ENCODE data around the gene JMJD1C.

Gene JMJD1C

DNA sequence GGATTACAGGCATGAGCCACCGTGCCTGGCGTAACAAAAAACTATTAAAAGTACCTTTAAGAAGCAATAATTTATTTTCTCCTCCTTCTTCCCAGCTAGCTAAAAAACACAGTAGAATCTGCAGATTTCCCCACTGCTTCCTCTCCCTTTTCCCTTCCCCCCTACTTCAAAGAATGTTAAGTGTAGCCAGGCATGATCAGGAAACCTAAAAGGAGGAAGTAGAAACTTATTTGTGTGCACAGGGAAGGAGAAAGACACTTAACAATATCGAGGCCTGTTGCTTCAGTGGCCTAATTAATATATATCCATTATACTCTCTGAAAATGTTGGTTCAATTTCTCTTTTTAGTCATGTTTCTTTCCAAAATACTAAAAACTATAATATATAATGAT is 204.9 kb downstream of the JMJD1C start:
- ChIA-PET CTCF (no interaction called here), POLR2A (no interaction called here)
- TF ChIP-seq ZNF404 (tag by site-specific recombination; IDR thresholded peaks at IDR 0.05) (no peak), ZNF830 (tag by site-specific recombination; IDR thresholded peaks at IDR 0.05; ENCODE audit: low read depth) (no peak), ZNF555 (tag by site-specific recombination; conservative IDR thresholded peaks at IDR 0.05) (no peak), ZNF585B (tag by site-specific recombination; IDR thresholded peaks at IDR 0.05) (no peak), ZNF768 (tag by site-specific recombination; IDR thresholded peaks at IDR 0.05) (no peak), ZFP41 (tag by site-specific recombination; IDR thresholded peaks at IDR 0.05; ENCODE audit: borderline replicate concordance) (no peak), ZNF510 (tag by site-specific recombination; IDR thresholded peaks at IDR 0.05; ENCODE audit: insufficient replicate concordance) (no peak), ZNF138 (tag by site-specific recombination; IDR thresholded peaks at IDR 0.05; ENCODE audit: borderline replicate concordance) (no peak), ZNF561 (tag by site-specific recombination; IDR thresholded peaks at IDR 0.05; ENCODE audit: borderline replicate concordance) (no peak), ZNF350 (tag by site-specific recombination; IDR thresholded peaks at IDR 0.05) (no peak), ZNF623 (tag by site-specific recombination; IDR thresholded peaks at IDR 0.05) (no peak)
- TF ChIP-seq, protein P1, sequence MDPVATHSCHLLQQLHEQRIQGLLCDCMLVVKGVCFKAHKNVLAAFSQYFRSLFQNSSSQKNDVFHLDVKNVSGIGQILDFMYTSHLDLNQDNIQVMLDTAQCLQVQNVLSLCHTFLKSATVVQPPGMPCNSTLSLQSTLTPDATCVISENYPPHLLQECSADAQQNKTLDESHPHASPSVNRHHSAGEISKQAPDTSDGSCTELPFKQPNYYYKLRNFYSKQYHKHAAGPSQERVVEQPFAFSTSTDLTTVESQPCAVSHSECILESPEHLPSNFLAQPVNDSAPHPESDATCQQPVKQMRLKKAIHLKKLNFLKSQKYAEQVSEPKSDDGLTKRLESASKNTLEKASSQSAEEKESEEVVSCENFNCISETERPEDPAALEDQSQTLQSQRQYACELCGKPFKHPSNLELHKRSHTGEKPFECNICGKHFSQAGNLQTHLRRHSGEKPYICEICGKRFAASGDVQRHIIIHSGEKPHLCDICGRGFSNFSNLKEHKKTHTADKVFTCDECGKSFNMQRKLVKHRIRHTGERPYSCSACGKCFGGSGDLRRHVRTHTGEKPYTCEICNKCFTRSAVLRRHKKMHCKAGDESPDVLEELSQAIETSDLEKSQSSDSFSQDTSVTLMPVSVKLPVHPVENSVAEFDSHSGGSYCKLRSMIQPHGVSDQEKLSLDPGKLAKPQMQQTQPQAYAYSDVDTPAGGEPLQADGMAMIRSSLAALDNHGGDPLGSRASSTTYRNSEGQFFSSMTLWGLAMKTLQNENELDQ (tag by site-specific recombination; IDR thresholded peaks at IDR 0.05; ENCODE audit: low read depth) = no peak
- TF ChIP-seq, protein P2, sequence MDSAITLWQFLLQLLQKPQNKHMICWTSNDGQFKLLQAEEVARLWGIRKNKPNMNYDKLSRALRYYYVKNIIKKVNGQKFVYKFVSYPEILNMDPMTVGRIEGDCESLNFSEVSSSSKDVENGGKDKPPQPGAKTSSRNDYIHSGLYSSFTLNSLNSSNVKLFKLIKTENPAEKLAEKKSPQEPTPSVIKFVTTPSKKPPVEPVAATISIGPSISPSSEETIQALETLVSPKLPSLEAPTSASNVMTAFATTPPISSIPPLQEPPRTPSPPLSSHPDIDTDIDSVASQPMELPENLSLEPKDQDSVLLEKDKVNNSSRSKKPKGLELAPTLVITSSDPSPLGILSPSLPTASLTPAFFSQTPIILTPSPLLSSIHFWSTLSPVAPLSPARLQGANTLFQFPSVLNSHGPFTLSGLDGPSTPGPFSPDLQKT (IDR thresholded peaks at IDR 0.05; ENCODE audit: borderline replicate concordance, low read depth, low read length) = no peak
- TF ChIP-seq, protein P3, sequence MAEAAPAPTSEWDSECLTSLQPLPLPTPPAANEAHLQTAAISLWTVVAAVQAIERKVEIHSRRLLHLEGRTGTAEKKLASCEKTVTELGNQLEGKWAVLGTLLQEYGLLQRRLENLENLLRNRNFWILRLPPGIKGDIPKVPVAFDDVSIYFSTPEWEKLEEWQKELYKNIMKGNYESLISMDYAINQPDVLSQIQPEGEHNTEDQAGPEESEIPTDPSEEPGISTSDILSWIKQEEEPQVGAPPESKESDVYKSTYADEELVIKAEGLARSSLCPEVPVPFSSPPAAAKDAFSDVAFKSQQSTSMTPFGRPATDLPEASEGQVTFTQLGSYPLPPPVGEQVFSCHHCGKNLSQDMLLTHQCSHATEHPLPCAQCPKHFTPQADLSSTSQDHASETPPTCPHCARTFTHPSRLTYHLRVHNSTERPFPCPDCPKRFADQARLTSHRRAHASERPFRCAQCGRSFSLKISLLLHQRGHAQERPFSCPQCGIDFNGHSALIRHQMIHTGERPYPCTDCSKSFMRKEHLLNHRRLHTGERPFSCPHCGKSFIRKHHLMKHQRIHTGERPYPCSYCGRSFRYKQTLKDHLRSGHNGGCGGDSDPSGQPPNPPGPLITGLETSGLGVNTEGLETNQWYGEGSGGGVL (tag by site-specific recombination; IDR thresholded peaks at IDR 0.05) = no peak
- TF ChIP-seq, protein P4, sequence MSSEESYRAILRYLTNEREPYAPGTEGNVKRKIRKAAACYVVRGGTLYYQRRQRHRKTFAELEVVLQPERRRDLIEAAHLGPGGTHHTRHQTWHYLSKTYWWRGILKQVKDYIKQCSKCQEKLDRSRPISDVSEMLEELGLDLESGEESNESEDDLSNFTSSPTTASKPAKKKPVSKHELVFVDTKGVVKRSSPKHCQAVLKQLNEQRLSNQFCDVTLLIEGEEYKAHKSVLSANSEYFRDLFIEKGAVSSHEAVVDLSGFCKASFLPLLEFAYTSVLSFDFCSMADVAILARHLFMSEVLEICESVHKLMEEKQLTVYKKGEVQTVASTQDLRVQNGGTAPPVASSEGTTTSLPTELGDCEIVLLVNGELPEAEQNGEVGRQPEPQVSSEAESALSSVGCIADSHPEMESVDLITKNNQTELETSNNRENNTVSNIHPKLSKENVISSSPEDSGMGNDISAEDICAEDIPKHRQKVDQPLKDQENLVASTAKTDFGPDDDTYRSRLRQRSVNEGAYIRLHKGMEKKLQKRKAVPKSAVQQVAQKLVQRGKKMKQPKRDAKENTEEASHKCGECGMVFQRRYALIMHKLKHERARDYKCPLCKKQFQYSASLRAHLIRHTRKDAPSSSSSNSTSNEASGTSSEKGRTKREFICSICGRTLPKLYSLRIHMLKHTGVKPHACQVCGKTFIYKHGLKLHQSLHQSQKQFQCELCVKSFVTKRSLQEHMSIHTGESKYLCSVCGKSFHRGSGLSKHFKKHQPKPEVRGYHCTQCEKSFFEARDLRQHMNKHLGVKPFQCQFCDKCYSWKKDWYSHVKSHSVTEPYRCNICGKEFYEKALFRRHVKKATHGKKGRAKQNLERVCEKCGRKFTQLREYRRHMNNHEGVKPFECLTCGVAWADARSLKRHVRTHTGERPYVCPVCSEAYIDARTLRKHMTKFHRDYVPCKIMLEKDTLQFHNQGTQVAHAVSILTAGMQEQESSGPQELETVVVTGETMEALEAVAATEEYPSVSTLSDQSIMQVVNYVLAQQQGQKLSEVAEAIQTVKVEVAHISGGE (tag by site-specific recombination; conservative IDR thresholded peaks at IDR 0.05; ENCODE audit: low read depth) = no peak
- TF ChIP-seq, protein P5, sequence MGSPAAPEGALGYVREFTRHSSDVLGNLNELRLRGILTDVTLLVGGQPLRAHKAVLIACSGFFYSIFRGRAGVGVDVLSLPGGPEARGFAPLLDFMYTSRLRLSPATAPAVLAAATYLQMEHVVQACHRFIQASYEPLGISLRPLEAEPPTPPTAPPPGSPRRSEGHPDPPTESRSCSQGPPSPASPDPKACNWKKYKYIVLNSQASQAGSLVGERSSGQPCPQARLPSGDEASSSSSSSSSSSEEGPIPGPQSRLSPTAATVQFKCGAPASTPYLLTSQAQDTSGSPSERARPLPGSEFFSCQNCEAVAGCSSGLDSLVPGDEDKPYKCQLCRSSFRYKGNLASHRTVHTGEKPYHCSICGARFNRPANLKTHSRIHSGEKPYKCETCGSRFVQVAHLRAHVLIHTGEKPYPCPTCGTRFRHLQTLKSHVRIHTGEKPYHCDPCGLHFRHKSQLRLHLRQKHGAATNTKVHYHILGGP (tag by site-specific recombination; IDR thresholded peaks at IDR 0.05) = no peak
- TF ChIP-seq, protein P6, sequence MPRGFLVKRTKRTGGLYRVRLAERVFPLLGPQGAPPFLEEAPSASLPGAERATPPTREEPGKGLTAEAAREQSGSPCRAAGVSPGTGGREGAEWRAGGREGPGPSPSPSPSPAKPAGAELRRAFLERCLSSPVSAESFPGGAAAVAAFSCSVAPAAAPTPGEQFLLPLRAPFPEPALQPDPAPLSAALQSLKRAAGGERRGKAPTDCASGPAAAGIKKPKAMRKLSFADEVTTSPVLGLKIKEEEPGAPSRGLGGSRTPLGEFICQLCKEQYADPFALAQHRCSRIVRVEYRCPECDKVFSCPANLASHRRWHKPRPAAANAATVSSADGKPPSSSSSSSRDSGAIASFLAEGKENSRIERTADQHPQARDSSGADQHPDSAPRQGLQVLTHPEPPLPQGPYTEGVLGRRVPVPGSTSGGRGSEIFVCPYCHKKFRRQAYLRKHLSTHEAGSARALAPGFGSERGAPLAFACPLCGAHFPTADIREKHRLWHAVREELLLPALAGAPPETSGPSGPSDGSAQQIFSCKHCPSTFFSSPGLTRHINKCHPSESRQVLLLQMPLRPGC (tag by site-specific recombination; IDR thresholded peaks at IDR 0.05) = no peak
- TF ChIP-seq, protein P7, sequence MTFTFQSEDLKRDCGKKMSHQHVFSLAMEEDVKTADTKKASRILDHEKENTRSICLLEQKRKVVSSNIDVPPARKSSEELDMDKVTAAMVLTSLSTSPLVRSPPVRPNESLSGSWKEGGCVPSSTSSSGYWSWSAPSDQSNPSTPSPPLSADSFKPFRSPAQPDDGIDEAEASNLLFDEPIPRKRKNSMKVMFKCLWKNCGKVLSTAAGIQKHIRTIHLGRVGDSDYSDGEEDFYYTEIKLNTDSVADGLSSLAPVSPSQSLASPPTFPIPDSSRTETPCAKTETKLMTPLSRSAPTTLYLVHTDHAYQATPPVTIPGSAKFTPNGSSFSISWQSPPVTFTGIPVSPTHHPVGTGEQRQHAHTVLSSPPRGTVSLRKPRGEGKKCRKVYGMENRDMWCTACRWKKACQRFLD (tag by site-specific recombination; IDR thresholded peaks at IDR 0.05) = no peak
- peaks cover 0 to 2% of the 10 kb centered on the region in 2 experiments; a peak in 2 of 3 replicates for H3K36me3 ChIP-seq (ENCODE audit: control insufficient read depth in 2 of 2, insufficient read depth in 1 of 2, low read length in 2 of 2)
- no peak overlapping the region for H3K4me3 ChIP-seq (ENCODE audit: low read depth, low read length)
- no peaks in the 10 kb centered on the region for H3K9me3 ChIP-seq (ENCODE audit: control insufficient read depth, insufficient read depth, low read depth, low read length)
- H3K27ac ChIP-seq (ENCODE audit: extremely low read depth, low read depth, low read length) = no peak overlapping the region
- H3K4me1 ChIP-seq (ENCODE audit: control insufficient read depth, insufficient read depth, low read length) = peaks cover 9% of the 10 kb centered on the region

Measured in HEK293 (cell line).